GM19351 (cell line): ENCODE results near the gene PIEZO1.

ENCODE experiments used
- ATAC-seq: cut with Tn5 transposase; IDR thresholded peaks from one replicate; pipeline ENCODE4 v1.9.1; 2021; ENCODE audit warnings: mild to moderate bottlenecking, moderate library complexity; ENCODE audit not compliant: unreplicated experiment

PIEZO1 gene

DNA sequence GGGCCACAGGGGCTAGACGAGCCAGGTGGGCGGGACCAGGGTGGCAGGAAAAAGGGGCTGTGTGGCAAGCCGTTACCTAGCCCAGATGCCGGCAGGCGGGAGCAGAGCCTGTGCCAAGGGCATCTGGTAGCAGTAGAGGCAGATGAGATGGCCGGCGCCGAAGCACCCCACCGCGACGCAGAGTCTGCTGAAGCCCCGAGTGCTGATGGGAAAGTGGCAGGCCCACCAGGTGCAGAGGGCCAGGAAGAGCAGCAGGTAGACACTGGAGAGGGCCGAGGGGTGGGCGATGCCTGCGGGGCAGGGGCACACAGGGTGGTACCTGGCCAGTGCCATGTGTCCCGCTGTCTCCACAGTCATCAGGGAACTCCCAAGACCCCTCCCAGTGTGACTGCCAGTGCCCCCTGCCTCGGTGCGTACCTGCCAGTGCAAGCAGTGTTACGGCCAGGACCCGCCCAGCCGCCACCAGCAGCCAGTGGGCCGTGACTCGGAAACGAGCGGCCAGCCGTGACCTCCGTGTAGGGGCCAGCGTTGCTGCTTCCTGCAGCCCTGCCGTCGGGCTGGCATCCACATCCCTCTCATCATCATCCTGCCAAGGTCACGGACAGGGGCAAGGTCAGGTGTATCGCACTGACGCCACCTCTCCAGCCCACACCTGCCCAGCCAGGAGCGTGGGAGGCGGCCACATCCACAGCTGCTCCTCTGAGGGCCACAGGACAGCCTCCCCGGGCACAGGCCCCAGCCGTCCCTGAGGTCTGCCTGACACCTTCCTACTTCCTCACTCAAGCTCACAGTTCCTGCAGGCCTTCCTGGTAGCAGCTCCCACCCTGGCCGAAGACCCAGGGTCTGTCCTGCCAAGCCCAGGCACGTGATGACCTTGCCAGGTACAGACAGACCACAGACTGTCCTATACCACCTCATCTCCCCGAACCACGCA, 46.6 kb downstream of the PIEZO1 start:
- no peak for ATAC-seq

- no peak for ATAC-seq
Measured at GRCh38 chr16:88737298-88738150, 47.5 kb downstream of the PIEZO1 start.

DNA sequence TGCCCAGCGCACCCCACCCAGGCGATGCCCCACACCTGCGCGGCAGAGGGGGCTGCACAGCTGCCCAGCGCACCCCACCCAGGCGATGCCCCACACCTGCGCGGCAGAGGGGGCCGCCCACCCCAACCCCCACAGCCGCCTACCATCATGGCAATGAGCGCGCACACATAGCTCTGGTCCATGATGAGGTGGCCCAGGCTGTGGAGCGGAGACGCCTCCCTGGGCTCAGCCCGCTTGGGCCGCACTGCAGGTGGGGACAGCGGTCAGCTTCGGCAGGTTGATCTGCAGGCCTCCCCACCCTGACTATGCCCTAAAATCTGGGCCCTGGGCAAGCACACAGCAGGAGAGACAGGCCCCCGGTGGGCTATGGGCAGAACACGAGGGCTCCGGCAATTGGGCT, 48.5 kb downstream of the PIEZO1 start:
- ATAC-seq, result no peak

- no peak for ATAC-seq
Measured at GRCh38 chr16:88736088-88736487, 48.9 kb downstream of the PIEZO1 start.

DNA sequence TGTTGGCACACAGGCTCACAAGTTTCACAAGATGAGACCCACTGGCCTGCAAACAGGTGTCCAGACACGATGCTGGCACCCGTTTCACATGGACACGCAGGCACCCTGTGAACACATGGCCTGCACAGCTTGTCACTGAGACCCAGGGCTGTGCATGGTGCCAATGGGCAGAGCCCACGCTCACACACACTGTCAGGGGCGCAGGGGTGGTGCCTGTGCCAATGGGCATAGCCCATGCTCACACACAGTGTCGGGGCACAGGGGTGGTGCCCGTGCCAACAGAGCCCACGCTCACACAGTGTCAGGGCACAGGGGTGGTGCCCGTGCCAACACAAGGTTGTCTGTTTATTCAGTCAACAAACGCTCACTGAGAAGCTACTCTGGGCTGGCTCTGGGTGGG, 49.4 kb downstream of the PIEZO1 start:
- no peak for ATAC-seq

DNA sequence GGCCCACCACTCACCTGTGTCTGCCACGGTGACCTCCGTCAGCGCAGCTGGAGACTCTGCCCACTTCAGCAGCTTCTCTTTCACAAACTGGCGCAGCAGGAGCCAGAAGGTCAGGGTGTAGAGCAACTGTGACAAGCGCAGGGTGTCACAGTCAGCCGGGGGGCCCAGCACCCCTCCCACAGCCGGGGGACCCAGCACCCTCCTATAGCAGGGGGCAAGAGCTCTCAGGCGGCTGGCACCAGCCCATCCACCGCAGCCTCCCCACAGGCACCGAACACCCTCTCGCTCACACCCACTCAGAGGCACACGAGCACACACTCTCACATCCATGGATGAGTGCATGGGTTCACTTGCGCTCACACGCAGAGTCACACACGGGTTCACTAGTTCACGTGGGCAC, 49.9 kb downstream of the PIEZO1 start:
- no peak for ATAC-seq

GRCh38 chr16:88734361-88734728, 50.7 kb downstream of the PIEZO1 start:
- no peak for ATAC-seq

DNA sequence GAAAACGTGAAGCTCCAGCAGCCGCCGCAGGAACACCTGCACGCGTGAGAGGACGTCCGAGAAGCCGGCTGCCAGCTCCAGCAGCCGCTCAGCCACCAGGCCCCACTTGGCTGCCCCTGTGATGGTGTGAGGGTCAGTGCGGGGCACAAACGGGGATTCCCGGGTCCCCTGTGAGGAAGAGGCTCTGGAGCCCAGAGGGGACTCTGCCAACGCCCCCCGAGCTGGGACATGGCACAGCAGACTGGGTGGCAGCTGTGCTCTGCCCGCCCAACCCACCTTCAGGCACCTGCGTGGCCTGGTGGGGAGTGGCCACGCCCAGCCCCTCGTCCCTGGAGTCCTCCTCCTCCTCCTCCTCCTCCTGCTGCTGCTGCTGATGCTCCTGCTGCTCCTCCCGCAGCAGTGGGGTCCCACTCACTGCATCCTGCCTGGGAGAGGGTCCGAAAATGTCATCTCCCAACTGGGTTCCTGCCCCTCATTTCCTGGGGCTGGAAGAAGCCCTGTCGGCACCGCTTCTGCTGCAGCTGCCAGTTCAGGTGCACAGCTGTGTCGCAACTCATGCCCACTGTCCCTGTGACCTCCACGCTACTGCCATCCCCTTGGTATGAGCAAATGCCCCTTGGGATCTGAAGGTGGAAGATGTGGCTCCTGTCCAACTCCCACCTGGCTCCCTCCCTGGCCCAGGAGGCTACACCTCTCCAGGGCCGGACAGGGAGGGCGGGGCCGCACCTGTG, 51.2 kb downstream of the PIEZO1 start:
- ATAC-seq, result no peak

DNA sequence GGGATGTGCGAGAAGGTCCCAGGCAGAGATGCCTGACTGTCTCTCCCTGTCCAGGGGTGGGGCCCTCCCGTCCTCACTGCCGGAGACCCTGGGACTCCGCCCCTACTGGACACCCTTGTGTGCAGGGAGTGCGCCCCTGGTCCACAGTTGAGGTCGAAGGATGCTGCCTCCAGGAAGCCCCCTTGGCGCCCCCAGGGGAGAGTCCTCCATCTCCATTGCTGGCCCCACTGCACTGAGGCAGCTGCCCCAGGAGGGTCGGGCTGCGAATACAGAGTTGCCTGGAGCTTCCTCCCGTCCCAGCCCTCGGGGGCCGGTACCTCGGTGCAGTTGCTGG, 52.1 kb downstream of the PIEZO1 start:
- ATAC-seq, result no peak

DNA sequence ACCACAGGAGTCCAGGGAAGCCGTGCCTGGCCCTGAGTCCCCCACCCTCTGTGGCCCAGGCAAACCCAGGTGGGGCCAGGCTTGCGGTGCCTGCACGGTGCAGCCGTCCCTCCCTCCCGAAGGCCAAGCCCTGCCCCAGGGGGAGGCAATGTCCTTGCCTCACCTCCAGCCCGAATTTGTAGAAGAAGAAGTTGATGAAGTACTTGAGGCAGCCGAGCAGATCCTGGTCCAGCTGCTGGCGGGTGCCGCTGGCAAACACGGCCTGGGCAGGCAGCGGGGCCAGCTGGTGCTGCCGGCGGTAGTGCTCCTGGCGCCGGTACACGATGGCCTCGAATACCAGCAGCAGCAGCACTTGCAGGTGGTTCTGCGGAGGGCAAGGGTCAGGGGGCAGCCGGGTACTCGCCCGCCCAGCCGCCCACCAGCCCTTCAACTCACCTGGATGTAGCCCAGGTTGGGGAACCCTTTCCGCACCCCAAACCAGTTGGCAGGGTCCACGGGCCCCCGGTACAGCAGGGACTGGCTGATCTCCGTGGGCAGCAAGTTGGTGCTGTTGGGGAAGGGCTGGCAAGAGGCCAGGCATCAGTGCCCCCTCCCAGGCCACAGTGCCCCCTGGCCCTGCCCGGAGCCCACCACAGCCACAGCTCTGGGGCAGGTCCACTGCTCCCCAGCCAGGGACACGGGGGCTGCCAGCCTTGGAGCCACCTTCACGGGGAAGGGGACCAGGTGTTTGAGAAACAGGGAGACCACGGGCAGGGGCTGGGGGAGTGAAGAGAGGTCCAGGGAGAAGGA, 52.7 kb downstream of the PIEZO1 start:
- no peak for ATAC-seq

GRCh38 chr16:88731699-88732098, 53.3 kb downstream of the PIEZO1 start:
- ATAC-seq, result no peak

- ATAC-seq, result no peak
Measured at GRCh38 chr16:88730632-88731607, 54.1 kb downstream of the PIEZO1 start.

DNA sequence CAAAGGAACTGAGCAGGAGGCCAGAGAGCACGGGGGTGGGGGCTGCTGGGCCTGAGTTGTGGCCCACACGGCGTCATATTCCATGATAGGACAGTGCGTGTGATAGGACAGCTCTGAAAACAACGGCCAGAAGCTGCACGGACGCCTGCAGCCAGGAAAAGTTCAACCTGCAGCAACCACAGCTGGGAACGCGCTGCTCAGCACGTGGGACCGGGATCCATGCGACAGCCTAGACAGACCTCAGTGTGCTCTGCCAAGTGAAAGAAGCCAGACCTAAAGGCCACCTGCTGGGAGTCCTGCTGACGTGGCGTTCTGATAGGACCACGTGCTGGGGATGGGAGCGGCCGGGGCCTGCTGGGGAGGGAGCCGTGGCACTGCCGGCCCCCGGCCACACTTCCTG, 57.1 kb downstream of the PIEZO1 start:
- no peak for ATAC-seq

- ATAC-seq, result no peak
Measured at GRCh38 chr16:88726981-88727380, 58.0 kb downstream of the PIEZO1 start.

DNA sequence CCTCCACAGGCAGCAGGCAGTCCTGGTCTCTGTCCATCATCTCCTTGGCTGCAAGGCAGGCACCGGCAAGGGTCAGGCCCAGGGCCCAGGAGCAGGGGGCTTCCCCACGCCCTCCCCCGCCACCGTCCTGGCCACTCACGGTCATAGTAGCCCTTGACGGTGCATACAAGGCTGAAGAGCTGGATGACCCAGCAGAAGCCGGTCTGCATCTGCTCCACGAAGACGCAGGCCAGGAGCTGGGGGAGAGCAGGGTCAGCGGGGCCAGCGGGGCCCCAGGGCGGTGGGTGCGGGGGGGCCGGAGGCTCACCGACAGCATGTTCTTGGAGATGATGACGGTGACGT, 58.6 kb downstream of the PIEZO1 start:
- ATAC-seq, result no peak

- ATAC-seq, result no peak
Measured at GRCh38 chr16:88725609-88726407, 59.2 kb downstream of the PIEZO1 start.

DNA sequence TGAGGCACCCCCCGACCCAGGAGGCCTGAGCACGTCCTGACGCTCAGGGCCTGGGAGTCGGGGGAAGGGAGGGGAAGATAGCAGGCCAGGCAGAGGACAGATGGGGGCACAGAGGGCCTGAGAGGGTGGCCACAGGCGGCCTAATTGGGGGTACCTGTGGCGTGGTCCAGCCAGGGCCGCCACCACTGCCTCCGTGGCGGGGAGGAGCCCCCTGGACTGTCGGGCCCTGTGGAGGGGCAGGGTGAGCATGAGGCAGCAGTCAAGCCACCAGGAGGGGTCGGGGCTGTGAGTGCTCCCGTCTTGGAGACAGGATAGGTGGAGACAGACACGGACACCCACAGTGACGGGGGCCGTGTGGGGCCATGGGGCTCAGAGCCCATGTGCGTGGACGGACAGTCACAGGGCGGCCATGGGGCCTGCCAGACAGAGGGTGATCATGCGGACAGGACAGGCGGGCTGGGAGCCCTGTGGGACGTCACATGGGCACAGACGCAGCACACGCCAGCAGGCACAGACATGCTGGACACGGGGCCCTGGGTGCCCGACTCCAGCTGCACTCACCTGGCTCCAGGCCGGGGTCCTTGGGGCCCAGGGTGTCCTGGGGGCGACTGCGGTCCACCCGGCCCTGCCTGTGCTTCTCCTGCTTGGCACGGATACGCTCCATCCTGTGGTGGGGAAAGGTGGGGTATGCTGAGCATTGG, 60.0 kb downstream of the PIEZO1 start:
- ATAC-seq, result no peak

GRCh38 chr16:88723911-88724310, 61.1 kb downstream of the PIEZO1 start:
- no peak for ATAC-seq
